MCF 10A (cell line): ENCODE measurements around the gene MOB3A. TPM values are rescaled to one million over a fixed set of nuclear protein-coding genes. Genes with fewer than 3 reads are reported as not detected.

Experiments used
- BruUV-seq: library from RNA; stranded (reverse); fragments of 400-500 nt; replicated peaks from 2 replicates; lab custom pipeline; 2021; lab: Mats Ljungman, UMichigan
- CTCF ChIA-PET: fragments of 300-600 bp; sonication (Branson Sonifier 250); formaldehyde crosslinking; extraction: SDS; loops from one replicate; lab custom pipeline; 2021; ENCODE audit warnings: antibody characterized with exemption, inconsistent platforms; lab: Yijun Ruan, JAX
- POLR2A ChIA-PET: fragments of 300-600, 350-650 bp; sonication (Branson Sonifier 250); formaldehyde crosslinking; extraction: SDS; loops from one replicate; lab custom pipeline; 2020; ENCODE audit warnings: antibody characterized with exemption, inconsistent platforms; lab: Yijun Ruan, JAX
- DNase-seq: peaks from one replicate; pipeline ENCODE4 v3.0.0-alpha.2; 2018; ENCODE audit not compliant: unreplicated experiment
- H3K27ac Mint-ChIP-seq: one replicate; pipeline ENCODE4 v1.8.0; 2022; ENCODE audit warnings: mild to moderate bottlenecking, low read depth, mixed read lengths; ENCODE audit not compliant: unreplicated experiment
- H3K27me3 Mint-ChIP-seq: one replicate; pipeline ENCODE4 v1.8.0; 2022; ENCODE audit warnings: mixed read lengths; ENCODE audit not compliant: insufficient read depth, unreplicated experiment
- H3K36me3 Mint-ChIP-seq: one replicate; pipeline ENCODE4 v1.8.0; 2022; ENCODE audit warnings: mild to moderate bottlenecking, moderate library complexity, mixed read lengths; ENCODE audit not compliant: insufficient read depth, unreplicated experiment
- H3K4me1 Mint-ChIP-seq: one replicate; pipeline ENCODE4 v1.8.0; 2022; ENCODE audit warnings: mixed read lengths; ENCODE audit not compliant: insufficient read depth, unreplicated experiment
- H3K4me3 Mint-ChIP-seq: one replicate; pipeline ENCODE4 v1.8.0; 2022; ENCODE audit warnings: mild to moderate bottlenecking, moderate library complexity, mixed read lengths; ENCODE audit not compliant: unreplicated experiment
- H3K9me3 Mint-ChIP-seq: one replicate; pipeline ENCODE4 v1.8.0; 2022; ENCODE audit warnings: mixed read lengths; ENCODE audit not compliant: unreplicated experiment
- CTCF ChIP-seq: fragments of 200-600 bp; IDR thresholded peaks from one replicate; pipeline ENCODE4 v1.8.0; 2022; ENCODE audit warnings: antibody characterized with exemption, mild to moderate bottlenecking; ENCODE audit not compliant: unreplicated experiment
- intact Hi-C: fragments of 100-400 bp; cut with micrococcal nuclease; formaldehyde crosslinking; loops from 2 replicates; pipeline ENCODE4 v1.14.1; 2022
- total RNA-seq: library from RNA; stranded (reverse); gene quantifications from 2 replicates; pipeline ENCODE4 v1.2.3, GENCODE V29; 2022

Gene MOB3A
- total RNA-seq, 1 experiment from 2014 or later = 40.9 TPM

GRCh38 chr19:2050349-2050990 is 45.7 kb downstream of the MOB3A start:
- Mint-ChIP-seq H3K27ac (peak overlapping the region; percentile 81), H3K4me1 (peaks cover 22% of the 10 kb centered on the region), H3K36me3 (peaks cover 35% of the 10 kb centered on the region), H3K9me3 (no peaks in the 10 kb centered on the region), H3K27me3 (no peaks in the 10 kb centered on the region), H3K4me3 (peak overlapping the region; percentile 92)
- TF ChIP-seq CTCF = no peak
- intact Hi-C loops = no loop called here
- no TSS peak for BruUV-seq
- CTCF ChIA-PET = no interaction called here
- no peak for DNase-seq
- POLR2A ChIA-PET = interaction anchor here (0.6 to 2.6 kb wide), 6 partner anchors 9 to 37 kb away, joined by 3 to 20 read pairs (median 8); partner anchors contain the start of gene BTBD2

GRCh38 chr19:2049741-2050348 is 46.3 kb downstream of the MOB3A start:
- TSS peak; percentile 55 for BruUV-seq
- peak overlapping the region; percentile 92 for H3K4me3 Mint-ChIP-seq
- H3K27me3 Mint-ChIP-seq = no peaks in the 10 kb centered on the region
- POLR2A ChIA-PET = interaction anchor here (0.6 to 2.6 kb wide), 10 partner anchors 8 to 675 kb away, joined by 3 to 20 read pairs (median 3); partner anchors contain the start of gene BTBD2
- CTCF ChIA-PET = interaction anchor here (0.7 to 1.6 kb wide), 3 partner anchors 17 to 33 kb away, joined by 3 to 5 read pairs (median 3); no protein-coding TSS in a partner anchor
- peaks cover 40% of the 10 kb centered on the region for H3K36me3 Mint-ChIP-seq
- DNase-seq = peak; percentile 86
- no peak for TF ChIP-seq CTCF
- H3K4me1 Mint-ChIP-seq = peaks cover 21% of the 10 kb centered on the region
- intact Hi-C loops = loop anchor here (1.0 kb wide), 1 partner anchor 31 kb away; no protein-coding TSS in a partner anchor
- H3K9me3 Mint-ChIP-seq = no peaks in the 10 kb centered on the region
- peak overlapping the region; percentile 51 for H3K27ac Mint-ChIP-seq

GRCh38 chr19:2048959-2049740 is 47.0 kb downstream of the MOB3A start:
- Mint-ChIP-seq H3K4me3 (peak overlapping the region; percentile 92), H3K27me3 (no peaks in the 10 kb centered on the region), H3K36me3 (peaks cover 42% of the 10 kb centered on the region), H3K4me1 (peaks cover 17% of the 10 kb centered on the region), H3K27ac (peak overlapping the region; percentile 51), H3K9me3 (no peaks in the 10 kb centered on the region)
- no peak for TF ChIP-seq CTCF
- no TSS peak for BruUV-seq
- no peak for DNase-seq
- intact Hi-C loops = loop anchor here (1.0 kb wide), 1 partner anchor 30 kb away; no protein-coding TSS in a partner anchor
- ChIA-PET CTCF (interaction anchor here (0.6 to 1.6 kb wide), 5 partner anchors 17 to 141 kb away, joined by 3 to 5 read pairs (median 3); no protein-coding TSS in a partner anchor), POLR2A (interaction anchor here (0.6 to 2.6 kb wide), 13 partner anchors 9 to 676 kb away, joined by 3 to 20 read pairs (median 3); partner anchors contain the start of gene BTBD2)
